HG03097 (cell line): ENCODE results near the gene KIRREL3.

Experiments used
- ATAC-seq: cut with Tn5 transposase; IDR thresholded peaks from one replicate; pipeline ENCODE4 v1.9.1; 2021; ENCODE audit not compliant: unreplicated experiment, low FRiP score

Gene KIRREL3

GRCh38 chr11:126997641-126998040 lies 2.9 kb downstream of the KIRREL3 start:
- no peak for ATAC-seq

DNA sequence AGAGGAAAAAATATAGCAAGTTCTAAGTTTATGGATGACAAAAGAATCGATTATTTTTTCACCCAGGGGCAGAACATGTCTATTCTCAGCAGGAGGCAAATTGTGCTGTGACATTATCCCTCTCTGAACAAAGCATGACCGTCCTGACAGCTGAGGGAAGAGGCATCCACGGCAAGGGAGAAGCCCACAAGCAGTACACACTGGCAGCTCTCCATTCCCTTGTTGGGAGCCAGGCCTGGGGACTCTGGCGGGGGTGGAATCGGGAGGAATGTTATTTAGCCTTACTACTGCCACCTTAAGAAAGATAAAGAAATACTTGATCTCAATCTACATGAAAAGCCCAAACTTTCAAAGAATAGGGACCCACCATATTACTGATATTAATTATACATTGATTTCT lies 3.4 kb downstream of the KIRREL3 start:
- ATAC-seq, result no peak

- no peak for ATAC-seq
These were observed 4.3 kb downstream of the KIRREL3 start for GRCh38 chr11:126996036-126996804.

DNA sequence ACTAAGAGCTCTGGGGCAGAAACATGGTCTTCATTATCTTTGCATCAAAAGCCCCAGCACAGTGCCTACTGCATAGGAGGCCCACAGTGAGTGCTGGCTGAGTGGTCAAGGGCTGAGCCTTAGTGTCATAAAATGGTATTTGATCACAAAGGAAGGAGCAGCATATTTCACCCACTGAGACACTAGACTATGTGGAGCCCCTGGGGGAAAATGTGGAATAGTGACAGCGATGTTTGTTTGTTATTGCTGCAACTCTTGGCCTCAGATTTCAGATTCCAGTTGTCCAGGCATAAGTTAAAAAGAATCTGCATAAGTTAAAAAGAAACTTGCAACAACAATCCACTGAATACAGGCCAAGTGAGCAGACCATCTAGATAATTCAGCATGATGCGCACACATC lies 7.0 kb downstream of the KIRREL3 start:
- ATAC-seq, result no peak

DNA sequence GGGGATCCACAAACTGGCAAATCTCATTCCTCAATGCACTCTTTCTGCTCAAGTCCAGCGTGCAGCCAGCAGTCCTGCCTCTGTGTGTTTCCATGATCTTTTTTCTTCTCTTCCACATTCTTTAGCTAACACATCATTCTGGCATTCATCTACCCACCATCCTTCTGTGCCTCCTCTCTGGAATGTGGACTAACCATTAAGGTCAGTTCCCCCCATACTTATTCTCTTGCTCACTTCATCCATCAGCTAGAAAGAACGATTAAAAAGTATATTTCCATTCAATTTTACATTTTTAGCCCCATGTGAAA lies 7.8 kb downstream of the KIRREL3 start:
- no peak for ATAC-seq

- ATAC-seq, result no peak
These were observed 8.3 kb downstream of the KIRREL3 start for GRCh38 chr11:126992065-126992803.

DNA sequence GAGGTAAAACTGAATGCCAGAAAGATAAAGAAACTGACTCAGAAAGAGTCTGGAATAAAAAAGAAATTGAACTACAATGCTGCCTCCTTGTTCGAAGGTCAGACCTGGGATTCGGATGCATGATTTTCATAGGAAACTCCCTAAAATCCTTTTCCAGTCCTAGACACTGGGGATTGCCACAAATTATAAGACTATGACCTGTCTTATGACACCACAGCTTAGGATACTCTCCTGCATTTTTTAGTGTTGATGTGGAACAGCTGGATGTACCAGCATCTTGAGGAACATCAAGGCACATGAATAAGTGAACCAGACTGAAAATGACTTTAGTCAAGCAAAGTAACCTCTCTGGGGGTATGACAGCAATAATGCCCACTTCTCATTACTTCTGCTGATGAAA lies 9.0 kb downstream of the KIRREL3 start:
- ATAC-seq, result no peak

GRCh38 chr11:126990716-126991480 lies 9.7 kb downstream of the KIRREL3 start:
- ATAC-seq, result no peak

DNA sequence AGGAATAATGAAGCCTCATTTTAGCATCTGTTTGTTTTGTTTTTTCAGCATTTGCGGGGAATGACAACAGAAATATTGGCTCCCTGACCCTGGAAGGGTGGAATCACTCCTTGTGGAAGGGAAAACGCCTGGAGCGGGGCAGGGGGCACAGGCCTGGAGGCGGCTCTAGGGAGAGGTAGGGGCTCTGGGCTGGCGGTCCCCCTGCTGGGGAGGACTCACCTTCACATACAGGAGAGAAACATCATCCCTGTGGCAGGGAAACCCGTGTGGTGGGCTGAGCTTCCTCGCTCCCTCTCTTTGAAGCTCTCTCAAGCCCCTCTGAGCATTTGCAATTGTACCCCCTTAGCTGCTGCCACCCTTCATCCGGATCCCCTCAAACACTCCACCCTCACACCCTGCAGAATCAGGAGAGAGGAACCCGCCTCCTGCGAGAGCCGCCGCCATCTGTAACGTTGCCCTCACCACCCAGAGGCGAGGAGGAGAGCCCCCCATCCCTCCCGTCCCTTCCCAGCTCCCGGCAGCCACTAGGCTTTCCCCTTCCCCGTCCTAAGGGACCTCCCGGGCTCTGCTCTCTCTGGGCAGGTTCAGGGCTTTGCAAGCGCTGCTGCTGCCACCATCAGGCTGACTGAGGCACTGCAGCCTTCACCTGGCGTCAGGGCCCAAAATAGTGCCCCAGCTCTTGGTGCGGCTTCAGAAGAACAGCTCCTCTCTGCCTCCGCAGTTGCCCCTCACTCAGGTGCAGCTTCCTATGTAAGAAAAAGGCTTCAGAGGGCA lies 10.4 kb downstream of the KIRREL3 start:
- ATAC-seq, result no peak

DNA sequence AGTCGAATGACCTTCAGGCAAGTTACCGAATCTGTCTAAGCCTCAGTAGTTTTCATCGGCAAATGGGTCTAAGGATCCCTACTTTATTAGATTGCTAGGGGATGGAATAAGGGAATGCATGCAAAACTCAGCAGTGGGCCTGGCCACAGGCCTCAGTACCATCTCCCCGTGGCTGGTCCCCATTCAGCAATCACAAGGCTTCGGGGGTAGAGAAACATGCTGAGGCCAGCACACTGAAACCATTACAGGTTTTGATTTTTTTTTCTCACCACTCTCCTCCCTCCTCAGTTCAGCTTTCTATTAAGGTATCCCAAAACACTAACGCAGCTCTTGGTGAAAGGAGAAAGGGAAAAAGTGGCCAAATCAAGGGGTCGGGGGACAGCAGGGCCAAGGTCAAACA lies 11.9 kb downstream of the KIRREL3 start:
- no peak for ATAC-seq

DNA sequence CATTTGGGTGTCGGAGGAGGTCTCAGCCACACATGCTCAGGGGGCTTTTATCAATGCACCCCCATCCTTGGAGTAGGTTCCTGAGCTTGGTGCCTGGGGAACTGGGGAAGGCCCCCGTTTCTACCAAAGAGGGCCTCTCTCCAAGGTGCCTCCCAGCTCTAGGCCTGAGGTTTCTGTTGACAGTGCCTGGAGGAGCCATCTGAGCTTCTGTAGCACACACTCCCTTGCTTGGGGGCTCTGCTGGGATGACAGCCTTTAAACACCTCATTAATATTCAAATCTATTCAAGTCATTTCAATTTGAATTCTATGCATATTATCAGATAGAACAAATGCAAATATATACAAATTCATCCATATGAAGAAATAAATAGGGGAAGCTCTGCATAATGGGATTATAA lies 18.9 kb downstream of the KIRREL3 start:
- no peak for ATAC-seq

DNA sequence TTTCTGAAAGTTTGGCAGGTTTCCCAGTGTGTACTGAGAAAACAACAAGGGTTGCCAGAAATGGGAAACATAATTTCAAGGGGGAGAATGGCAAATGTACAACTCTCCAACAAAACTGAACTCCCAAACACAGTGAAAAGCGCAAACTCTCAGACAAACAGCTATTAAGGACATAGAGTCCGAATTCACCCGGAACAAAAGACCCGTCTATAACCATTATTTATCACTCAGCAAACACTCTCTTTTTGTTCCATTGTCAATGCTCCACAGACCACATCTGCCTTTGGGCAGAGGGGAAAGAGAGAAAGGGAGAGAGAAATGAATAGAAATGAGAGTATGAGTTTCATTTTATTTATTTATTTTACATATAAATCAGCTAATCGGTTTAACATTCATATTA lies 21.7 kb downstream of the KIRREL3 start:
- ATAC-seq, result no peak

- ATAC-seq, result no peak
These were observed 22.4 kb downstream of the KIRREL3 start for GRCh38 chr11:126978165-126978564.

- no peak for ATAC-seq
These were observed 27.5 kb downstream of the KIRREL3 start for GRCh38 chr11:126973051-126973450.

DNA sequence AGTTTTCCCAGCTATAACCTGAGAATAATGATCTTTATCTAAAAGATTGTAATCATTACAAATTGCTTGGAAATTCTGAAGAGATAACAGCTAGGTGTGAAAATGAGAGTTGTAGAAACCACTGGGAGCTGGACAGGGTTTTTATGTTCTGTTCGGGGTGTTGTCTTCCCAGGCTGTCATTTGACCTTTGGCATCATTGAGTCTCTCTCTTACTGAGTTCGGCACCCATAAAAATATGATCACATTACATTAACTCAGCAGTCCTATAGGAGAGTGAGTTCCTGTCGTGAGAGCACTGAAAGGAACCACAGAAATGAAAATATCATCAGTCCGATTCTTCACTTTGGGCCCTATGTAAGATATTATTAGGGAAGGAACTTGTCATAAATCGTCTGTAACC lies 29.3 kb downstream of the KIRREL3 start:
- no peak for ATAC-seq

DNA sequence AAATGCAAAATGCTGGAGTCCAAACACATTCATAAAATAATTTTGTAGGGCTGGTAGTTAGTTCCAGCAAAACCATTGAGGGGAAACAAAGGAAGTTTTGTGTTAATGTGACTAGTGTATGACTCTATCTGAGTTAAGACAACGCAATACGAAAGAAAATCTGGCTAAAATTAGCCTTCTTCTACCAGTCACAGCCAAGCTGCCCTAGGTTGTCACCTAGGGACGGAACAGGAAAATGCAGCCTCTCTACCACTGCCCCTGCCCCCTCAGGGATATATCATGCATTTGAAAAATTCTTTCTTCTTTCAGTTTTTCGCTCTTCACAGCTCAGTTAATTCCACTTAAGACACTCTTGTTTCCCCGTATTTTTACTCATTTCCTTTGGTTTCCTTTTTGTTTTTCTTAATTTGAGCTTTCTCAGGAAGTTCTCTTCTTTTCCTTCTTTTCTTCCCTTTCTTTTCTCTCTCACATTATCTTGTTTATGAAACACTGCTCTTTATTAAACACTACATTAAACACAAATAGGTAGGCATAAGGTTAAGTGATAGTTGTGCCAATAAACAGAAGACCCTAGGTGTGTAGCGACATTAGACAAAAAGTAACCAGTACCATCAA lies 30.6 kb downstream of the KIRREL3 start:
- no peak for ATAC-seq

DNA sequence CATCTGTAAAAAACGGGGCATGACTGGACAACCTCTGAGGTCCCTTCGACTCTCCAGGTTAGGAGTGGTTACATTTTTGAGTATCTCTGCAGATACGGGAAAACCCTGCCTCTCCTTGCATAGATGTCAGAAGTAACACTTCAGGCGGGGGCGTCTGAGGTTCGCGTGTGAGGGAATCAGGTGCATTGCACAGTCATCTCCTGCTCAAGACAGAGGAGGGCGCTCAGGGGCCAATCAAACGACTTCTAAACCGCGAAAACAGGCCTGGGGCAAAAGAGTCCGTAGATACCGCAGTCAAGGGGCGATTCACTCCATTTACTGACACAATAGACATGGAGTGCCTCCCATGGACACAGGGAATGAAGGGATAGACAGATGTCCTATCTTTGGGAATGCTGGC lies 31.7 kb downstream of the KIRREL3 start:
- no peak for ATAC-seq

- no peak for ATAC-seq
These were observed 35.2 kb downstream of the KIRREL3 start for GRCh38 chr11:126965331-126965730.

GRCh38 chr11:126963603-126964363 lies 36.8 kb downstream of the KIRREL3 start:
- no peak for ATAC-seq

DNA sequence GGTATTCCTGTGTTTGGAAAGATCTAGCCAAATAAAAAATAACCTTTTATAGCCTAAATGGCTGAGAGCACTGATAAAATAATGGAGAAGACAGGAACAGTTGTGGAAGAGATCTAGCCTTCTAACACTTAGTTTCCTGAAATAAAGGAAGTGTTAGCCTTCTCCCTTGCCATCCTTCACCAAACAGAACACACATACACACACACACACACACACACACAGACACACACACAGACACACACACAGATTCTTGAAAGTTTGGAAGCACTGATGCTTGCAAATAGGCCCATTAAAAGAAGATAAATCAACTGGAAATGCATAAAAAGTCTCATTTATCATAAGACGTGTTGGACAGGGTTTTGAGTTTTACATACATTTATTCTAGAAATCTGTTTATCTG lies 37.5 kb downstream of the KIRREL3 start:
- no peak for ATAC-seq
